K562 (cell line): Measurements from ENCODE around the gene FAM53A. TPM values are rescaled to one million over a fixed set of nuclear protein-coding genes. Genes with fewer than 3 reads are reported as not detected.
A peak's percentile ranks its signal among the peaks of the same experiment; 100 is the strongest.

Source experiments
- CBFA2T3 ChIP-seq: fragments of 450-650 bp; IDR thresholded peaks from 2 replicates; pipeline ENCODE4 v1.6.1; 2017
- CBFB ChIP-seq: sonication (generic); formaldehyde crosslinking; IDR thresholded peaks from 2 replicates; pipeline ENCODE4 v1.4.0; 2020; ENCODE audit warnings: mild to moderate bottlenecking, missing genetic modification reagents
- CEBPG ChIP-seq, 3 experiments: fragments of 200-800 bp in 1 of 3; sonication (Bioruptor generic) in 1 of 3; sonication (generic) in 1 of 3; formaldehyde crosslinking in 1 of 3; IDR thresholded peaks in 2 of 3; conservative IDR thresholded peaks in 1 of 3; 2 replicates each; pipeline versions ENCODE4 v1.6.1 to v1.8.0; 2016 to 2022; ENCODE audit warnings: missing compliant biosample characterization in 2 of 3, missing genetic modification characterization in 2 of 3, mild to moderate bottlenecking in 1 of 3, missing genetic modification reagents in 1 of 3
- CREM ChIP-seq: IDR thresholded peaks from 2 replicates; pipeline ENCODE4 v1.6.1; 2014; ENCODE audit warnings: antibody characterized with exemption, low read depth
- EHMT2 ChIP-seq: fragments of 450-650 bp; IDR thresholded peaks from 2 replicates; pipeline ENCODE4 v1.6.1; 2018; ENCODE audit warnings: antibody characterized with exemption
- EP400 ChIP-seq: fragments of 450-650 bp; IDR thresholded peaks from 2 replicates; pipeline ENCODE4 v1.6.1; 2017; ENCODE audit warnings: antibody characterized with exemption, mild to moderate bottlenecking, moderate library complexity
- FOXK2 ChIP-seq, 2 experiments: fragments of 450-650 bp; IDR thresholded peaks in 1 of 2; conservative IDR thresholded peaks in 1 of 2; 2 replicates each; pipeline ENCODE4 v1.6.1; 2016; ENCODE audit warnings: low read depth in 2 of 2, mild to moderate bottlenecking in 1 of 2
- GABPB2 ChIP-seq: fragments of 250-450 bp; sonication (Bioruptor Pico); conservative IDR thresholded peaks from 2 replicates; pipeline ENCODE4 v1.5.1; 2021; ENCODE audit warnings: mild to moderate bottlenecking
- GTF2A2 ChIP-seq: IDR thresholded peaks from 2 replicates; pipeline ENCODE4 v1.6.1; 2016; ENCODE audit warnings: mild to moderate bottlenecking, missing genetic modification characterization, missing compliant biosample characterization
- HOMEZ ChIP-seq: fragments of 250-450 bp; sonication (Bioruptor Pico); IDR thresholded peaks from 2 replicates; pipeline ENCODE4 v1.4.0; 2020; ENCODE audit warnings: mild to moderate bottlenecking, moderate library complexity
- JUND ChIP-seq, 2 experiments: IDR thresholded peaks; 2 replicates in 1 of 2; 3 replicates in 1 of 2; pipeline ENCODE4 v1.6.1; 2011; ENCODE audit warnings: borderline replicate concordance in 2 of 2, low read depth in 2 of 2, low read length in 2 of 2, improper control_type of control experiment in 1 of 2, missing biosample characterization in 1 of 2, missing genetic modification characterization in 1 of 2, missing genetic modification reagents in 1 of 2
- MAFK ChIP-seq: IDR thresholded peaks from 2 replicates; pipeline ENCODE4 v1.6.1; 2011; ENCODE audit warnings: low read length, improper control_type of control experiment
- NR2C1 ChIP-seq, 2 experiments: fragments of 450-650 bp; IDR thresholded peaks; 2 replicates each; pipeline ENCODE4 v1.6.1; 2017; ENCODE audit warnings: mild to moderate bottlenecking in 2 of 2, antibody characterized with exemption in 1 of 2, inconsistent platforms in 1 of 2, missing compliant biosample characterization in 1 of 2, missing genetic modification characterization in 1 of 2
- SMARCC2 ChIP-seq: fragments of 450-650 bp; IDR thresholded peaks from 2 replicates; pipeline ENCODE4 v1.6.1; 2017; ENCODE audit warnings: antibody characterized with exemption, moderate library complexity, mild to moderate bottlenecking, low read depth
- SOX6 ChIP-seq: fragments of 450-650 bp; IDR thresholded peaks from 2 replicates; pipeline ENCODE4 v1.6.1; 2014; ENCODE audit warnings: mild to moderate bottlenecking
- STAG1 ChIP-seq: sonication (generic); formaldehyde crosslinking; IDR thresholded peaks from 2 replicates; pipeline ENCODE4 v1.5.0; 2020; ENCODE audit warnings: missing genetic modification reagents, borderline replicate concordance
- STAT5A ChIP-seq: IDR thresholded peaks from 2 replicates; pipeline ENCODE4 v1.6.1; 2012; ENCODE audit warnings: low read length, inconsistent platforms, borderline replicate concordance
- TCF7L2 ChIP-seq: fragments of 150-350 bp; IDR thresholded peaks from 2 replicates; pipeline ENCODE4 v1.6.1; 2016; ENCODE audit warnings: low read depth, mild to moderate bottlenecking, low read length, moderate library complexity
- TFAP4 ChIP-seq: sonication (generic); formaldehyde crosslinking; IDR thresholded peaks from 2 replicates; pipeline ENCODE4 v1.8.0; 2022; ENCODE audit warnings: missing genetic modification reagents, mild to moderate bottlenecking, moderate library complexity, borderline replicate concordance
- THRAP3 ChIP-seq: fragments of 450-650 bp; IDR thresholded peaks from 2 replicates; pipeline ENCODE4 v1.6.1; 2016; ENCODE audit warnings: mild to moderate bottlenecking, inconsistent platforms, borderline replicate concordance
- ZNF121 ChIP-seq: sonication (generic); formaldehyde crosslinking; conservative IDR thresholded peaks from 2 replicates; pipeline ENCODE4 v1.8.0; 2022; ENCODE audit warnings: missing genetic modification reagents
- ZNF23 ChIP-seq: fragments of 250-450 bp; sonication (Bioruptor Pico); IDR thresholded peaks from 2 replicates; pipeline ENCODE4 v1.4.0; 2020; ENCODE audit warnings: mild to moderate bottlenecking
- ZNF668 ChIP-seq: fragments of 250-450 bp; sonication (Bioruptor Pico); IDR thresholded peaks from 2 replicates; pipeline ENCODE4 v1.8.0; 2022; ENCODE audit warnings: mild to moderate bottlenecking, inconsistent platforms
- polyA plus RNA-seq, 8 experiments: library from polyadenylated mRNA; depleted of rRNA in 4 of 8; stranded (reverse) in 5 of 8; unstranded in 3 of 8; fragments of >200 nt; fragmentation: Nextera tagmentation in 2 of 8; fragmentation: Illumina TruSeq in 1 of 8; extraction: Ambion mirVana in 2 of 8; extraction: Trizol in 1 of 8; gene quantifications; 2 replicates each; pipeline versions ENCODE4 v1.2.1 to v1.2.3, GENCODE V29; 2011 to 2014; ENCODE audit warnings: inconsistent platforms in 1 of 8, missing spikeins in 1 of 8
- total RNA-seq, 7 experiments: library from RNA; depleted of rRNA in 6 of 7; stranded (reverse); fragments of >200 nt in 6 of 7; fragmentation: Illumina TruSeq in 2 of 7; extraction: Trizol in 2 of 7; gene quantifications; 2 replicates each; pipeline versions ENCODE4 v1.2.1 to v1.2.3, GENCODE V29; 2011 to 2021; ENCODE audit warnings: low replicate concordance in 1 of 7
- TF ChIP-seq, protein P1 (sequence below), 3 experiments: IDR thresholded peaks in 2 of 3; conservative IDR thresholded peaks in 1 of 3; 2 replicates each; pipeline ENCODE4 v1.5.1; 2011 to 2012; ENCODE audit warnings: low read length in 3 of 3, mild to moderate bottlenecking in 3 of 3, control low read depth in 2 of 3, improper control_type of control experiment in 1 of 3, inconsistent platforms in 1 of 3, low read depth in 1 of 3, mixed read lengths in 1 of 3, moderate library complexity in 1 of 3; ENCODE audit not compliant: insufficient read depth in 2 of 3

Gene FAM53A
- total and polyA plus RNA-seq, 9 of the 15 experiments (the other 6 are each of a cell fraction or from before 2014, with no cell fraction given): 0.53 to 2.7 (median 1.4) TPM; not detected in 2

DNA sequence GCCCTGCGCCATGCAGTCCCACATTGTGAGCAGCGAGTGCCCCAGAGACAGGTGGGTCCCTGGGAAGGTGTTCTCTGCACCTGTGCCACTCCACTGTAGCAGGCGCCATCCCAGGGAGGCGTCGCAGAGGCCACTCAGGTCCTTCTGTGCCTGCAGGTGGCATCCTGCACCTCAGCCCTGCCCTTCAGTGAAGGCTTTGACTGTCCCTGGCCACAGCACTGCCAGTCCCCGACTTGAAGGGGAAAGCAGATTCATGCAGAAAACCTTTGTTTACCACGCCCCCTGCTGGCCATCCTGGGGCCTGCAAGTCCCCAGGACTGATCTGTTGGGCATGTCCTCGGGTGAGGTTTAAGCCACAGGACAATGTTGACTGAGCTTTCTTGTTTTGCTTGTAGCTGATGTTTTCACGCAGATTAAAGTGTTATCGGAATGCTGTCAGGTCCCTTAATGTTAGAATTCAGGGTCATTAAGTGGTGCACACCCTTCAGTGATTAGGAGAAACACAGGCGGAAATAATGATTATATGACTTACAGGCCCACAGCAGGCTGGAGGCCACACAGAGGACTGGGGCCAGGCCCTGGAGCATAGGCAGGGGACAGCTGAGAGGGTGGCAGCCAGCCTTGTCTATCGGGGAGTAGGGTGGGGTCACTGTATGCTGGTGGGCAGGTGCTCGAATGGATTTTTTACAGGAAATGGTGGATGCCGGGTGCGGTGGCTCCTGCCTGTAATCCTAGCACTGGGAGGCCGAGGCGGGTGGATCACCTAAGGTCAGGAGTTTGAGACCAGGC is 42.2 kb upstream of the FAM53A start (continued):
- TF ChIP-seq STAT5A (no peak), CEBPG (CRISPR knock-in tag; IDR thresholded peaks at IDR 0.05) (no peak), CEBPG (tag; conservative IDR thresholded peaks at IDR 0.05 in 1 of 2, IDR thresholded peaks at IDR 0.05 in 1 of 2) (no peak), CBFB (CRISPR knock-in tag) (no peak), TCF7L2 (no peak), TFAP4 (CRISPR knock-in tag) (0 out of 2 replicates have a peak, but pooled peaks have one; percentile 31), CBFA2T3 (no peak), GTF2A2 (no peak), ZNF668 (CRISPR knock-in tag) (no peak), CREM (0 out of 2 replicates have a peak, but pooled peaks have one; percentile 19), SOX6 (no peak), GABPB2 (0 out of 2 replicates have a peak, but pooled peaks have one; percentile 5), JUND (IDR thresholded peaks at IDR 0.05; ENCODE audit: borderline replicate concordance, low read depth, low read length) (0 out of 2 replicates have a peak, but pooled peaks have one; percentile 11), JUND (tag; IDR thresholded peaks at IDR 0.05; ENCODE audit: borderline replicate concordance, low read depth, low read length) (no peak), EP400 (no peak), SMARCC2 (no peak), ZNF23 (CRISPR knock-in tag) (no peak), FOXK2 (conservative IDR thresholded peaks at IDR 0.05 in 1 of 2, IDR thresholded peaks at IDR 0.05 in 1 of 2; ENCODE audit: low read depth in 2 of 2) (peak; percentile 23 to 55; a peak in 2 of 4 replicates), ZNF121 (CRISPR knock-in tag) (no peak), EHMT2 (no peak), HOMEZ (CRISPR knock-in tag) (no peak), STAG1 (CRISPR knock-in tag) (peak; percentile 15; the same call in 1 of the 2 replicates), NR2C1 (IDR thresholded peaks at IDR 0.05) (no peak), NR2C1 (tag; IDR thresholded peaks at IDR 0.05) (no peak), MAFK (0 out of 2 replicates have a peak, but pooled peaks have one; percentile 16), THRAP3 (no peak)
- TF ChIP-seq, protein P1, sequence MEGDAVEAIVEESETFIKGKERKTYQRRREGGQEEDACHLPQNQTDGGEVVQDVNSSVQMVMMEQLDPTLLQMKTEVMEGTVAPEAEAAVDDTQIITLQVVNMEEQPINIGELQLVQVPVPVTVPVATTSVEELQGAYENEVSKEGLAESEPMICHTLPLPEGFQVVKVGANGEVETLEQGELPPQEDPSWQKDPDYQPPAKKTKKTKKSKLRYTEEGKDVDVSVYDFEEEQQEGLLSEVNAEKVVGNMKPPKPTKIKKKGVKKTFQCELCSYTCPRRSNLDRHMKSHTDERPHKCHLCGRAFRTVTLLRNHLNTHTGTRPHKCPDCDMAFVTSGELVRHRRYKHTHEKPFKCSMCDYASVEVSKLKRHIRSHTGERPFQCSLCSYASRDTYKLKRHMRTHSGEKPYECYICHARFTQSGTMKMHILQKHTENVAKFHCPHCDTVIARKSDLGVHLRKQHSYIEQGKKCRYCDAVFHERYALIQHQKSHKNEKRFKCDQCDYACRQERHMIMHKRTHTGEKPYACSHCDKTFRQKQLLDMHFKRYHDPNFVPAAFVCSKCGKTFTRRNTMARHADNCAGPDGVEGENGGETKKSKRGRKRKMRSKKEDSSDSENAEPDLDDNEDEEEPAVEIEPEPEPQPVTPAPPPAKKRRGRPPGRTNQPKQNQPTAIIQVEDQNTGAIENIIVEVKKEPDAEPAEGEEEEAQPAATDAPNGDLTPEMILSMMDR (IDR thresholded peaks at IDR 0.05 in 2 of 3, conservative IDR thresholded peaks at IDR 0.05 in 1 of 3; ENCODE audit: insufficient read depth in 2 of 3, low read depth in 1 of 3, low read length in 3 of 3): peak; percentile 80 to 99 (median 92)
